HG02642 (cell line): ENCODE results near the gene ARMC7.
"Not testable (repeated sequence)": the region's sequence is repeated elsewhere in the genome, so short reads cannot be mapped to it uniquely, and the experiment has no call there.

Experiments
- ATAC-seq: cut with Tn5 transposase; IDR thresholded peaks from one replicate; pipeline ENCODE4 v1.9.1; 2021; ENCODE audit warnings: mild to moderate bottlenecking; ENCODE audit not compliant: unreplicated experiment, poor library complexity

Gene ARMC7

DNA sequence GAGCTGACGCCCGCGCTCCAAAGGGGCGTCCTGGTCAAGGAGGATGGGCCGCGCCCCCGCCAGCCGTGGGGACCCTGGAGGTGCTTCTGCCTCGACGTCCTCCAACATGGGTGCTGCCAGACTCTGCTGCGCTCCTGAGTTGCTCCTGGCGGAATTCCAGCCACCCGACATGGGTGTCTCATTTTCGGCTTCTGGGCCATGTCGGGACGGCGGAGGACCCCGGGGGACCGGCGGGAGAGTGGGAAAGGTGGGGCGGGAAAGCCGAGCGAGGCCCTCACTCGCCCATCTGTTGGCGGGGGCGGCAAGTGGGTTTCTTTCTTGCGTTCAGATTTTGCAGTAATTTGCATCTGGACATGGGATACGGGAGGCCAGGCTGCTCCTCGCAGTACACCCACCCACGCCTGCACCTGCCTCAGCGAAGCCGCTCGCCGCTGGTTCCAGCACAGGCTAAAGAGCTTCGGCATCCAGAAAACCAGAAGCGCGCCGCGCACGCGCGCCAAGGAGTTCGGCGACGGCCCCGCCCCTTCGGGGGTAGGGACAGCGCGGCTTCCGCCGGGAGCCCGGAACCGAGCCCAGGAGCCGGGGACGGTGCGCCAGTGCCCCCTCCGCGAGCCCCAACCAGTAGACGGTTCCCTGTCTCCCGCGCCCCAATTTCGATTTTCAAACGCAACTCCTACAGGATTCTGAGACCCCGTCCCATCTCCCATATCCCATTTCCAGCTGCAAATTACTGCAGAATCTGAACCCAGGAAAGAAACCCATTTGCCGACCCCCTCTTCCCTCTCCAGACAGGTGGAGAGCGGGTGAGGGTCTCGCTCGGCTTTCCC is at the start of gene ARMC7:
Gene ARMC7 (plus strand): TSS at position 563 of the 827 bp plus-strand sequence. CDS start 320 bp downstream, outside the sequence.
- ATAC-seq: peak; percentile 72

- ATAC-seq: no peak
These were observed 49.2 kb upstream of the ARMC7 start for GRCh38 chr17:75060434-75061054.

GRCh38 chr17:75061055-75061438 is 48.7 kb upstream of the ARMC7 start:
- ATAC-seq: no peak

- ATAC-seq: no peak
These were observed 48.2 kb upstream of the ARMC7 start for GRCh38 chr17:75061618-75062017.

DNA sequence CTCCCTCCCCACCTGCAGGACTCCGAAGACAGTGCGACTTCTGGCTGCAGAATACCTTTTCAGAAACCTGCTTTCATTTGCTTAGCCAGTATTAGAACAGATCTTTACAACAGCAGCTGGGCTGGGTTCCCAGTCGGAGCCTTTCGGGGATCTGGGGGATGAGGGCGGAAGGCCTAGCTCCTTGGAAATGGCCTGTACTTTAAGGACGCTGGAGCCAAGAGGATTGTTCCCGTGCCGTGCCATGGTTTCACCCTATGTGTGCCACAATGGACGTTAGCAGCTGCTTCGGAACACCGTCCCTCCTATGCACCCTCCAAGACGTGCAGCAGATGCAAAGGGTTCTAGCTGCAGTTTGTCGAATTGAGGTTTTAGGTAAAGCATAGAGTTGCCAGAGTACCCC is 46.6 kb upstream of the ARMC7 start:
- ATAC-seq: no peak

- ATAC-seq: no peak
These were observed 46.1 kb upstream of the ARMC7 start for GRCh38 chr17:75063626-75064025.

GRCh38 chr17:75064040-75064439 is 45.7 kb upstream of the ARMC7 start:
- no peak for ATAC-seq

DNA sequence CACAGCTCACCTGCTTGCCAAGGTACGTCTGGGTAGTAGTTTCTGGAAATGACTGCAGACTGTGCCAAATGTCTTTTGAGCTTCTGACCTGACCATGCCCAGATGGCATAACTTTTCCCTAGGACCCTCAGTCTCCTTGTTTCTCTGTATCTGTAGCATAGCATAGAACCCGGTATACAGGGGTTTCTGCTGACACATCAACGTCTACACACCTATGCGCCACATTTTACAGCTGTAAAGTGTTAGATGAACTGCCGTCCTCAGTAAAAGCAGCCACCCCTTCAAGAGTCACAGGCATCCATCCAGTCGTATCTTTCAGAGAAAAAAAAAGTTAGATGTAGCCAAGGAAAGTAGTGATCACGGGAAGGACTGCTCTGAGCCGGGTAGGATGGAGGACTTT is 45.3 kb upstream of the ARMC7 start:
- no peak for ATAC-seq

DNA sequence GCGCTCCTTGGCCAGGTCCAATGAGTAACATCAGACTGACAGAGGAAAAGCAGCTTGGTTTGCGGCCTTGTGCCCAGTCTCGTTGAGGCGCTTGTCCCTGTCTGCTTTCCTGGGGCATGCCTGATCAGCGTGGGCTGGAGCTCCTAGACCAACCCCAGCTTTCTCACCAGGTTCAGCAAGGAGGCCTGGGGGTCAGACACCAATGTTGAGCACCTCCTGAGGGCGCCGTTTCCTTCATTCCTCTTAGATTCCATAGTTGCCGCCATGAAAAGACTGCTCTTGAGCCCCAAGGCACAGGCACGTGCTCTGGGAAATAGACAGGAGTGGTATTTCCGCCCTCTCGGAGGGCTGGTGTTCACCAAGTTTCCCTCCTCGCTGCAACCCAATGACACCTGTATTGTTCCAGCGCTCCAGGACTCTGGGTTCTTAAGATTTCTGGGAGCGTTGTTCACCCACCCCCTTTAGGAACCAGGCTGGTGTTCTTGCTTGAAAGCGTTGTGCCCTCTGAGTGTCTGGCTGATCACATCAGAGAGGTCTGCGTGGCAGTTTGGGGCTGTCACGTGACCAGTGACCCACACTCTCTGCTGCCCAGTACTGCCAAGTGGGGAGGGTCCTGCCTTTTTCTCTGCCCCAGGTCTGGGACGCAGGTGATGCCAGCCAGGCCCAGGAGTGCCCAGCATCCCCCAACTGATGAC is 44.8 kb upstream of the ARMC7 start:
- no peak for ATAC-seq

DNA sequence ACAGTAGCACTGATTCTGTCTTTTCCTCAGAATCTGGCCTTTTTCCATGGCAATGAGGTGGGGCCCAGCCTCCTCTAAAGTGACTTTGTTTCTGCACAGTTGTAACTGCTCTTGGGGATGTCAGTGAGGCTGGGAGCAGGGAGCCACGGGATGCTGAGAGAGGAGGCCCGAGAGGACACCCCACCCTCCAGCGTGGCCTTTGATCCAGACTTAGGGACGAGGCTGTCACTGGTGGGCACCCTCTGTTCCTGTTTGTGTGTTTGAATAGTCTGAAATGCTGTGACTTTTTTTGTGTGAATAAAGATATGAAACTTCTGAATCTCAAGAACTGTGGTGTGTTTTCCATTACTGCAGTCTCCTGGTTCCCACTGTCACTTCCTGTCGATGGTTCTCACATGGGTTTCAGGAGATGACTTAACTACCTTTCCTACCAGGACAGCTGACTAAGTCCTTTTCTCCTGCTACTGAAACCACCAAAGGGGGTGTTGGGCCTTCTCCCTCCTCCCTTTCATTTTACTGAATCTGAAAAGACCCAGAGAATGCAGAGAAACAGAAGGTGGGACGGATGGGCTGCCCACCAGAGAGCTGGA is 44.1 kb upstream of the ARMC7 start:
- no peak for ATAC-seq

- no peak for ATAC-seq
These were observed 41.9 kb upstream of the ARMC7 start for GRCh38 chr17:75067856-75068255.

DNA sequence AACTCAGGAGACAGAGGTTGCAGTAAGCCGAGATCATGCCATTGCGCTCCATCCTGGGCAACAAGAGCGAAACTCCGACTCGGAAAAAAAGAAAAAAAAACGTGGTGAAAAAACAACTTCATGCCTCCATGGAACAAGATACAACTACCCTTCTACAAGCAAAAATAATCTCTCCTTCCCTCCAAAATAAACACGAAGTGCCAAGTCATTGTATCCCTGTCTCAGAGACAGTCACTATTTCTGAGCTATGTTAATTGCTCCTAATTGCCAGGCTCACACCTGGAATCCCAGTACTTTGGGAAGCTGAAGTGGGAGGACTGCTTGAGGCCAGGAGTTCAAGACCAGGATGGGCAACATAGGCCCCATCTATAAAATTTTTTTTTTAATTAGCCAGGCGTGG is 41.0 kb upstream of the ARMC7 start:
- no peak for ATAC-seq

DNA sequence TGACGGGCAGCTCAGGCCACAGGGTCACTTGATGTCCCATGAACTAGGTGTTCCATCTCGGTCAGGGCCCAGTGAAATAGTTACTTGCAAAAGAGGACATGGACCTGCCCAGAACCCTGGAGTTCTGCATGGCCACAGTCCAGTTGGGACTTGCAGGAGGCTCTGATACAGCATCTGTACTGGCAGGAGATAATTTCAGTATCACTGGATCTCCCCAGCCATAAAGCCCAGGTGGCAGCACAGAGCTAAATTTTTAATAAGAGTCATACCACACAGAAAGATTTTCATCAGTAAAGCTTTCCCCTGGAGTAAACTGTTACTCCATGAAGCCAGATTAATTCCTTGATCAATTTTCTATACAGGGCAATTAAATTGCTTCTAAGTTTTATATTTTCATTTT is 40.0 kb upstream of the ARMC7 start:
- ATAC-seq: no peak

- ATAC-seq: not testable (repeated sequence)
These were observed 38.1 kb upstream of the ARMC7 start for GRCh38 chr17:75071478-75072271.

DNA sequence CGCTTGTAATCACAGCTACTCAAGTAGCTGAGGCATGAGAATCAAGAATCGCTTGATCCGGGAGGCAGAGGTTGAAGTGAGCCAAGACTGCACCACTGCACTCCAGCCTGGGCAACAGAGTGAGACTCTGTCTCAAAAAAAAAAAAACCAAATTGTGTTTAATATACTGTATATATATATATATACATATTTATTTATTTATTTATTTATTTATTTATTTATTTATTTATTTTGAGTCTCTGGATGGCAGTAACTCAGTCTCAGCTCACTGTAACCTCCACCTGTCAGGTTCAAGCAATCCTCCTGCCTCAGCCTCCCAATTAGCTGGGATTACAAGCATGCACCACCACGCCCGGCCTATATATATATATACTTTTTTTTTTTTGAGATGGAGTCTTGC is 36.9 kb upstream of the ARMC7 start:
- not testable (repeated sequence) for ATAC-seq

- no peak for ATAC-seq
These were observed 36.1 kb upstream of the ARMC7 start for GRCh38 chr17:75073618-75074047.

- ATAC-seq: no peak
These were observed 35.2 kb upstream of the ARMC7 start for GRCh38 chr17:75074532-75074931.

DNA sequence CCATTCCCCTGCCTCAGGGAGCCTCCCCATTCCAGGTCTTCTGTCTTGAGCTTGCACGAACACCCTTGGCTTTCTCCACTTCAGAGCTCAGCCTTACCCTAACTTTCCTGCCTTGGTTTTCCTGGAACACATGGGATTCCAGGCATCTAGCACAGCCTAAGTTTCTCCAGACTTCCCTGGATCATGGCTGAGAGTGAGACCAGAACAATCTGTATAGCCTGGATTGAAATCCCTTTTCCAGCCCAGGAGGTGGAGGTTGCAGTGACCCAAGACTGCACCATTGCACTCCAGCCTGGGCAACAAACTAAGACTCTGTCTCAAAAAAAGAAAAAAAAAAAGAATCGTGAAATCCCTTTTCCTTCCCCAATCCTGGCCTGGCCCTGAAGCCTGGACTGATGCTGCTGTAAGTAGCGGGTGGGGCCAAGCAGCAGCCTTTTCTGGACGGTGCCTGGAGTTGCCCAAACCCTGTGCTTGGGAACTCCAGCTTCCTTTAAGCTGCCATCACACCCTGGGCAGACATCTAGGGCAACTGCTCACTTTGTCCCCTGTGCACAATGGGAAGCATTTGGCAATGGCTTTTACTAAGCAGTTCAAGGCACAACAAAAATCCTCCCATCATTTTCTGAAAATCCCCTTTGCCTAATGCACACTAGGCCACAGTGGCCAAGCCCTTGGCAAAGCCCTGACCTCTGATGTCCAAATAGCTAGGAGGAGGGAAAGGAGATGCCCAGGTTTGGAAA is 34.0 kb upstream of the ARMC7 start:
- ATAC-seq: no peak

DNA sequence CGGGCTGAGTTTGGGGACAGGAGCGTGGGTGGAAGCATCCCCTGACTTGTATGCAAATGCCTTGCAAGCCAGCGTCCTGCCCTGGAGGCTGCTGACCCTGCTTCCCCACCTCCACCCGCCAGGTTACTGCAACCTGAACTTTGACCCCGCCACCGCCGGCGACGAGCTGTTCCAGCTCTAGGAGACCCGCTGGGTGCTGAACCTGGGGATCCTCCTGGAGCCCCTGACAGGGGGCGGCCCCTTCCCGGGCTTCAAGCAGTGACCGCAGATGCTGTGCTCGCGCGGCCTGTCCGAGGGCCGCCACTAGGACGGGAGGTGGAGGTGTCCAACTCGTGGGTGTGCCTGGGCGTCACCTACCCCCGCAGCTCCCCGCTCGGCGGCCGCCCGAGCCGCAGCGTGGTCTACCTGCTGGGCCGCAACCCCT is 32.7 kb upstream of the ARMC7 start:
- no peak for ATAC-seq
